ENCODE data around the gene COLEC11.
A peak's percentile ranks its signal among the peaks of the same experiment; 100 is the strongest.

DNA sequence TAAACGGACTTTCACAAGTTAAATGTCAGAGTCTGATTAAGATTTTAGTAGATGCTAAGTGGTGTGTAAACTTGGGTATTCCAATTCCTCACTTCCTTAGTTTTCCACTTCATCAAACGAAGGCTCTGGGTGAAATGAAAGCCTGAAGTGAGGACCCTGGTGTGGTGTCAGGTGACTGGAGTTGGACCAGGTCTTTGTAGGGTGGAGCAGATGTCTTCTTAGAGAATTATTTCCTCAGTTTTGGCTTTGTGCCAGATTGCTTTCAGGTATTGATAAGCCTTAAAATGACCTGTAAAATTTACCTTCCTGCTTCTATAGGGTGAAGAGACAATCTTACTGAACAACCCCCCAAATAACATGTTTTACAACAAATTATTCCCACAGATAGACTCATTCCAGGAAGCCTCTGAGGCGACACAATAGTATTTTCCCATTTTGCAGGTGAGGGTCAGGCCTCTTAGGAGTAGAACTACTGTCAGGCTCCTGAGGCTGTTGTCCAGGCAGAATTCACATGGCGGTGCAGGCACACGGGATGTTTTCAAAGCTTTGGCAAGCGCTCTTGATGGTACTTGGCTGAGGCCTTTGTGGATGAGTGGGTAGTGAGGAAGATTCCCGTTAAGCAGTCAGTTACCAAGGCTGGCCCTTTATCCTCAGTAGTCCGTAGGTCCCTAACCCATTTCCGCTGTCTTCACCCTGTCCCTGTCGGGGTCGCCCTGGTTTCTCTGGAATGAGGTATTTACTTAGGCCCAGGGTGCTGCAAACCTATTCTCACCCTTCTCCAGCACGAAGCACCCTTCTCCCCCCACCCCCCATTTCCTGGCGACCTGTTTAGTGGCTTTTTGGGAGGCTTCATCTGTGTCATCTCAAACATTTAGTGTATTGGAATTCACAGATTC lies 13.3 kb upstream of the COLEC11 start:
- TF ChIP-seq TAF1 (IDR thresholded peaks at IDR 0.05; ENCODE audit: borderline replicate concordance, low read depth, low read length) (no peak), POLR2A (IDR thresholded peaks at IDR 0.05; ENCODE audit: low read depth, low read length) (peak; percentile 51), POLR2AphosphoS5 (IDR thresholded peaks at IDR 0.05; ENCODE audit: low read depth, low read length) (peak; percentile 87)

Data from GM12892 (cell line).